ENCODE results near the gene WEE1. TPM values are rescaled to one million over a fixed set of nuclear protein-coding genes. Genes with fewer than 3 reads are reported as not detected.

WEE1 gene
- total and polyA plus RNA-seq, 10 of the 15 experiments (the other 5 are each of a cell fraction or from before 2014, with no cell fraction given) = 13.8 to 69.5 (median 45.4) TPM

DNA sequence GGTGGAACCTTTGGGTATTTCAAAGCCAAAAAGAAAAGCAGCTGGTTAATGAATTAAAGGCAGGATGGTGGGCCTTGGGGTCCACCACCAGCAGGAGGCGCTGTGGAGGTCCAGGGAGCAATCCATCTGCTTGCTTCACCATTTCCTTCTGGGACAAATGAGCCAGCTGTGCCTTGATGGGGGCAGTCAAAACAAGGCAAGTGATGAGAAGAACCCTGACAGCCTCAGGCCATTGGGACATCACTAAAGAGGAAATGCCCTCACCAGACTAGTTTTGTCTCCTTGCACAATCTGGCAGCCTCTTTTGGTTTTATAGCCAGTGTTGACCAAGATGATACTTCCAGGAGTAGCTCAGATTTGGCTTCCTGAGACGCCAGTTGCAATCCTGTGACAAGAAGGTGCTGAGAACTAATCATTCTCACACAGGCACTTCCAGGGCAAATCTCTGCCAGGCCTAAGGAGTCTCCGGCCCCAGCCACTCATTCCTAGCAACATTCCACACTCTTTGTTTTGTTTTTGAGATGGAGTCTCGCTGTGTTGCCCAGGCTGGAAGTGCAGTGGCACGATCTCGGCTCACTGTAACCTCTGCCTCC is 38.2 kb upstream of the WEE1 start:
- CTCF ChIA-PET = interaction anchor here (0.6 to 3.4 kb wide), 53 partner anchors 10 to 1684 kb away, joined by 3 to 119 read pairs (median 4); partner anchors contain the start of gene WEE1
- FAIRE-seq = peak; percentile 83
- TF ChIP-seq BCL11A (IDR thresholded peaks at IDR 0.05; ENCODE audit: low read depth, low read length) (no peak), NR2F1 (conservative IDR thresholded peaks at IDR 0.05) (no peak), CBX5 (IDR thresholded peaks at IDR 0.05; ENCODE audit: low read depth) (0 out of 2 replicates have a peak, but pooled peaks have one; percentile 35), NRF1 (conservative IDR thresholded peaks at IDR 0.05; ENCODE audit: low read depth, low read length) (no peak), TCF3 (IDR thresholded peaks at IDR 0.05; ENCODE audit: borderline replicate concordance, insufficient read depth, low read depth, low read length) (peak; percentile 45; the same call in 1 of the 2 replicates), RELA (IDR thresholded peaks at IDR 0.05; ENCODE audit: borderline replicate concordance, partially characterized antibody) (no peak), KAT2A (conservative IDR thresholded peaks at IDR 0.05; ENCODE audit: control insufficient read depth, low read depth, low read length) (no peak), ATF7 (IDR thresholded peaks at IDR 0.05; ENCODE audit: low read depth) (no peak), POLR2AphosphoS2 (IDR thresholded peaks at IDR 0.05; ENCODE audit: low read depth, low read length) (no peak), SMC3 (IDR thresholded peaks at IDR 0.05; ENCODE audit: borderline replicate concordance, low read length) (peak; percentile 86), YY1 (IDR thresholded peaks at IDR 0.05; ENCODE audit: low read depth, low read length) (peak; percentile 71), STAT3 (IDR thresholded peaks at IDR 0.05; ENCODE audit: low read depth, low read length) (no peak), RAD21 (IDR thresholded peaks at IDR 0.05; ENCODE audit: insufficient read depth, low read depth, low read length) (peak; percentile 79), TARDBP (IDR thresholded peaks at IDR 0.05; ENCODE audit: borderline replicate concordance) (no peak), NFIC (IDR thresholded peaks at IDR 0.05; ENCODE audit: low read depth, low read length) (no peak), BRCA1 (IDR thresholded peaks at IDR 0.05; ENCODE audit: low read depth, low read length) (no peak), RUNX3 (IDR thresholded peaks at IDR 0.05; ENCODE audit: low read length) (peak; percentile 20; the same call in 1 of the 2 replicates)
- TF ChIP-seq, protein P1, sequence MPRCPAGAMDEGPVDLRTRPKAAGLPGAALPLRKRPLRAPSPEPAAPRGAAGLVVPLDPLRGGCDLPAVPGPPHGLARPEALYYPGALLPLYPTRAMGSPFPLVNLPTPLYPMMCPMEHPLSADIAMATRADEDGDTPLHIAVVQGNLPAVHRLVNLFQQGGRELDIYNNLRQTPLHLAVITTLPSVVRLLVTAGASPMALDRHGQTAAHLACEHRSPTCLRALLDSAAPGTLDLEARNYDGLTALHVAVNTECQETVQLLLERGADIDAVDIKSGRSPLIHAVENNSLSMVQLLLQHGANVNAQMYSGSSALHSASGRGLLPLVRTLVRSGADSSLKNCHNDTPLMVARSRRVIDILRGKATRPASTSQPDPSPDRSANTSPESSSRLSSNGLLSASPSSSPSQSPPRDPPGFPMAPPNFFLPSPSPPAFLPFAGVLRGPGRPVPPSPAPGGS (IDR thresholded peaks at IDR 0.05; ENCODE audit: borderline replicate concordance, insufficient read depth, low read depth, low read length, poor library complexity, severe bottlenecking) = no peak
- TF ChIP-seq, protein P2, sequence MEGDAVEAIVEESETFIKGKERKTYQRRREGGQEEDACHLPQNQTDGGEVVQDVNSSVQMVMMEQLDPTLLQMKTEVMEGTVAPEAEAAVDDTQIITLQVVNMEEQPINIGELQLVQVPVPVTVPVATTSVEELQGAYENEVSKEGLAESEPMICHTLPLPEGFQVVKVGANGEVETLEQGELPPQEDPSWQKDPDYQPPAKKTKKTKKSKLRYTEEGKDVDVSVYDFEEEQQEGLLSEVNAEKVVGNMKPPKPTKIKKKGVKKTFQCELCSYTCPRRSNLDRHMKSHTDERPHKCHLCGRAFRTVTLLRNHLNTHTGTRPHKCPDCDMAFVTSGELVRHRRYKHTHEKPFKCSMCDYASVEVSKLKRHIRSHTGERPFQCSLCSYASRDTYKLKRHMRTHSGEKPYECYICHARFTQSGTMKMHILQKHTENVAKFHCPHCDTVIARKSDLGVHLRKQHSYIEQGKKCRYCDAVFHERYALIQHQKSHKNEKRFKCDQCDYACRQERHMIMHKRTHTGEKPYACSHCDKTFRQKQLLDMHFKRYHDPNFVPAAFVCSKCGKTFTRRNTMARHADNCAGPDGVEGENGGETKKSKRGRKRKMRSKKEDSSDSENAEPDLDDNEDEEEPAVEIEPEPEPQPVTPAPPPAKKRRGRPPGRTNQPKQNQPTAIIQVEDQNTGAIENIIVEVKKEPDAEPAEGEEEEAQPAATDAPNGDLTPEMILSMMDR (IDR thresholded peaks at IDR 0.05 in 2 of 3, conservative IDR thresholded peaks at IDR 0.05 in 1 of 3; ENCODE audit: control insufficient read depth in 2 of 3, extremely low read depth in 1 of 3, insufficient read depth in 1 of 3, low read depth in 3 of 3, low read length in 3 of 3) = peak; percentile 79 to 92 (median 86)

More for the DNA sequence above, 38.2 kb upstream of the WEE1 start:
- RAD21 ChIA-PET (ENCODE audit: unreplicated experiment) = interaction anchor here (0.7 to 3.4 kb wide), 20 partner anchors 19 to 519 kb away, joined by 3 to 53 read pairs (median 5); partner anchors contain the start of genes WEE1 and ZNF143
- peak; percentile 87 for ATAC-seq
- H4K20me1 ChIP-seq (ENCODE audit: control insufficient read depth, insufficient read depth) = no peaks in the 10 kb centered on the region
- BruUV-seq (replicated peaks) = no TSS peak
- no peaks in the 10 kb centered on the region for H3K9me3 ChIP-seq (replicated peaks; ENCODE audit: control insufficient read depth, insufficient read depth, low read length)
- no peak overlapping the region for H3K4me3 ChIP-seq
- H3K79me2 ChIP-seq (ENCODE audit: control insufficient read depth, insufficient read depth, low read length) = no peaks in the 10 kb centered on the region
- POLR2A ChIA-PET = interaction anchor here (0.5 to 1.0 kb wide), 4 partner anchors 12 to 208 kb away, joined by 3 to 5 read pairs (median 4); no protein-coding TSS in a partner anchor
- intact Hi-C loops (cut with micrococcal nuclease; ENCODE audit: unreplicated experiment) = loop anchor here (1.0 kb wide), 2 partner anchors 78 to 213 kb away; no protein-coding TSS in a partner anchor
- no peak overlapping the region for H3K4me2 ChIP-seq (ENCODE audit: control insufficient read depth, insufficient read depth)
- H3K4me1 ChIP-seq (ENCODE audit: control insufficient read depth, insufficient read depth, low read length) = no peaks in the 10 kb centered on the region
- H3K27me3 ChIP-seq (replicated peaks in 1 of 2; ENCODE audit: control insufficient read depth in 2 of 2, insufficient read depth in 2 of 2, low read length in 1 of 2) = no peaks in the 10 kb centered on the region
- in situ Hi-C loops (cut with MboI) = loop anchor here (10.0 kb wide), 1 partner anchor 440 kb away; no protein-coding TSS in a partner anchor
- DNase-seq (ENCODE audit: low read depth, low spot score) = peak; percentile 25
- no peak overlapping the region for H3K27ac ChIP-seq (ENCODE audit: control insufficient read depth, insufficient read depth)
- WGBS (ENCODE audit: insufficient coverage, insufficient replicate concordance, low lambda C conversion rate, missing lambda C conversion rate) = 67% methylated on average over 6 of the region's 6 CpGs
- no peak overlapping the region for H2AFZ ChIP-seq (ENCODE audit: control insufficient read depth, low read depth, low read length)
- SMC1A ChIA-PET (ENCODE audit: uncharacterized antibody, unreplicated experiment) = interaction anchor here (0.6 to 3.5 kb wide), 25 partner anchors 10 to 438 kb away, joined by 3 to 69 read pairs (median 4); no protein-coding TSS in a partner anchor
- H3K9ac ChIP-seq (ENCODE audit: control insufficient read depth, insufficient read depth, low read length) = no peak overlapping the region
- no peaks in the 10 kb centered on the region for H3K36me3 ChIP-seq (ENCODE audit: control insufficient read depth in 2 of 2, insufficient read depth in 2 of 2, low read length in 1 of 2)

Data from GM12878 (cell line).